DND-41 (cell line): ENCODE measurements around the gene ZBTB39.

Experiments
- CTCF ChIP-seq: IDR thresholded peaks from 2 replicates; pipeline ENCODE4 v1.5.1; 2012; ENCODE audit warnings: borderline replicate concordance, low read length, moderate library complexity, mild to moderate bottlenecking; ENCODE audit not compliant: poor library complexity, severe bottlenecking; ENCODE audit errors: extremely low read depth
- EZH2 ChIP-seq: IDR thresholded peaks from 3 replicates; pipeline ENCODE4 v1.6.1; 2012; ENCODE audit warnings: borderline replicate concordance, low read depth, mild to moderate bottlenecking, moderate library complexity, low read length, inconsistent platforms; ENCODE audit not compliant: severe bottlenecking

GRCh38 chr12:57008178-57008577 is 1.8 kb upstream of the ZBTB39 start:
- TF ChIP-seq CTCF (peak; percentile 86), EZH2 (no peak)
